SK-N-SH treated with all-trans-retinoic acid at 6 μM for 48 hours (cell line): ENCODE results near the gene DTX4.

Source experiments
- ARNTL ChIP-seq: fragments of 450-650 bp; formaldehyde crosslinking; IDR thresholded peaks from 2 replicates; pipeline ENCODE4 v1.5.0; 2020; ENCODE audit warnings: low read depth, mild to moderate bottlenecking, moderate library complexity, borderline replicate concordance
- BACH2 ChIP-seq: fragments of 250-450 bp; sonication (Bioruptor Pico); IDR thresholded peaks from 2 replicates; pipeline ENCODE4 v1.9.0; 2021; ENCODE audit warnings: mild to moderate bottlenecking, borderline replicate concordance
- CSDC2 ChIP-seq: fragments of 250-450 bp; sonication (Bioruptor Pico); IDR thresholded peaks from 2 replicates; pipeline ENCODE4 v1.5.0; 2020; ENCODE audit warnings: mild to moderate bottlenecking, moderate library complexity
- ESRRG ChIP-seq: fragments of 250-450 bp; sonication (Bioruptor Pico); IDR thresholded peaks from 2 replicates; pipeline ENCODE4 v1.6.1; 2021; ENCODE audit warnings: mild to moderate bottlenecking
- PPARA ChIP-seq: fragments of 250-450 bp; sonication (Bioruptor Pico); IDR thresholded peaks from 2 replicates; pipeline ENCODE4 v1.5.0; 2020; ENCODE audit warnings: mild to moderate bottlenecking, borderline replicate concordance
- RARB ChIP-seq: fragments of 250-450 bp; sonication (Bioruptor Pico); IDR thresholded peaks from 2 replicates; pipeline ENCODE4 v1.8.0; 2021; ENCODE audit warnings: mild to moderate bottlenecking, moderate library complexity
- ZFP30 ChIP-seq: fragments of 450-650 bp; formaldehyde crosslinking; IDR thresholded peaks from 2 replicates; pipeline ENCODE4 v1.5.0; 2022; ENCODE audit warnings: mild to moderate bottlenecking, moderate library complexity
- ZNF565 ChIP-seq: fragments of 450-650 bp; formaldehyde crosslinking; conservative IDR thresholded peaks from 2 replicates; pipeline ENCODE4 v1.5.0; 2020; ENCODE audit warnings: low read depth, mild to moderate bottlenecking, moderate library complexity
- ZNF8 ChIP-seq: fragments of 450-650 bp; formaldehyde crosslinking; IDR thresholded peaks from 2 replicates; pipeline ENCODE4 v1.5.0; 2020; ENCODE audit warnings: mild to moderate bottlenecking, moderate library complexity
- TF ChIP-seq, protein P1 (sequence below): fragments of 250-450 bp; sonication (Bioruptor Pico); IDR thresholded peaks from 2 replicates; pipeline ENCODE4 v1.8.0; 2020; ENCODE audit warnings: mild to moderate bottlenecking, moderate library complexity, borderline replicate concordance
- TF ChIP-seq, protein P2 (sequence below): fragments of 250-450 bp; sonication (Bioruptor Pico); IDR thresholded peaks from 2 replicates; pipeline ENCODE4 v1.5.1; 2020; ENCODE audit warnings: low read depth, mild to moderate bottlenecking, moderate library complexity
- TF ChIP-seq, protein P3 (sequence below): fragments of 250-450 bp; sonication (Bioruptor Pico); IDR thresholded peaks from 2 replicates; pipeline ENCODE4 v1.5.0; 2020; ENCODE audit warnings: mild to moderate bottlenecking, moderate library complexity

DNA sequence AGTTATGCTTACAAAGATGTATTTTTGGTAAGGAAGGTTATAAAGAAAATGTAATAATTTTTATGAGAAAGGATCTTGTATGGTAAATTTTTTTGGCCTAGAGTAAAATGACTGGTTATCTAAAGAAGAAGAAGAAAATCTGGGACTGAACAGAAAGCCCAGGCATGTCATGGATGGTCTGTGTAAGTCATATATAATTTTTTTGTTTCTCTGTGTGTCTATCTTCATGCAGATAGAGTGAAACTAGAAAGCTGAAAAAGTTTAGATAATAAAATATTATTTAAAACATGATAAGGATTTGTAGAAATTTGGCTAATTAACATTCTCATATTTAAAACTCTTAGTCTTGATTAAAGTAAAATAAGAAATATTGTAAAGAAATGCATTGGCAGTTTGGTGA is 68.4 kb downstream of the DTX4 start:
- TF ChIP-seq, protein P1, sequence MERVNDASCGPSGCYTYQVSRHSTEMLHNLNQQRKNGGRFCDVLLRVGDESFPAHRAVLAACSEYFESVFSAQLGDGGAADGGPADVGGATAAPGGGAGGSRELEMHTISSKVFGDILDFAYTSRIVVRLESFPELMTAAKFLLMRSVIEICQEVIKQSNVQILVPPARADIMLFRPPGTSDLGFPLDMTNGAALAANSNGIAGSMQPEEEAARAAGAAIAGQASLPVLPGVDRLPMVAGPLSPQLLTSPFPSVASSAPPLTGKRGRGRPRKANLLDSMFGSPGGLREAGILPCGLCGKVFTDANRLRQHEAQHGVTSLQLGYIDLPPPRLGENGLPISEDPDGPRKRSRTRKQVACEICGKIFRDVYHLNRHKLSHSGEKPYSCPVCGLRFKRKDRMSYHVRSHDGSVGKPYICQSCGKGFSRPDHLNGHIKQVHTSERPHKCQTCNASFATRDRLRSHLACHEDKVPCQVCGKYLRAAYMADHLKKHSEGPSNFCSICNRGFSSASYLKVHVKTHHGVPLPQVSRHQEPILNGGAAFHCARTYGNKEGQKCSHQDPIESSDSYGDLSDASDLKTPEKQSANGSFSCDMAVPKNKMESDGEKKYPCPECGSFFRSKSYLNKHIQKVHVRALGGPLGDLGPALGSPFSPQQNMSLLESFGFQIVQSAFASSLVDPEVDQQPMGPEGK (CRISPR knock-in tag) = no peak
- TF ChIP-seq, protein P2, sequence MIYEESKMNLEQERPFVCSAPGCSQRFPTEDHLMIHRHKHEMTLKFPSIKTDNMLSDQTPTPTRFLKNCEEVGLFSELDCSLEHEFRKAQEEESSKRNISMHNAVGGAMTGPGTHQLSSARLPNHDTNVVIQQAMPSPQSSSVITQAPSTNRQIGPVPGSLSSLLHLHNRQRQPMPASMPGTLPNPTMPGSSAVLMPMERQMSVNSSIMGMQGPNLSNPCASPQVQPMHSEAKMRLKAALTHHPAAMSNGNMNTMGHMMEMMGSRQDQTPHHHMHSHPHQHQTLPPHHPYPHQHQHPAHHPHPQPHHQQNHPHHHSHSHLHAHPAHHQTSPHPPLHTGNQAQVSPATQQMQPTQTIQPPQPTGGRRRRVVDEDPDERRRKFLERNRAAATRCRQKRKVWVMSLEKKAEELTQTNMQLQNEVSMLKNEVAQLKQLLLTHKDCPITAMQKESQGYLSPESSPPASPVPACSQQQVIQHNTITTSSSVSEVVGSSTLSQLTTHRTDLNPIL (CRISPR knock-in tag) = no peak
- TF ChIP-seq PPARA = no peak
- no peak for TF ChIP-seq ZFP30
- TF ChIP-seq BACH2 (CRISPR knock-in tag) = no peak
- no peak for TF ChIP-seq ARNTL (CRISPR knock-in tag)
- TF ChIP-seq, protein P3, sequence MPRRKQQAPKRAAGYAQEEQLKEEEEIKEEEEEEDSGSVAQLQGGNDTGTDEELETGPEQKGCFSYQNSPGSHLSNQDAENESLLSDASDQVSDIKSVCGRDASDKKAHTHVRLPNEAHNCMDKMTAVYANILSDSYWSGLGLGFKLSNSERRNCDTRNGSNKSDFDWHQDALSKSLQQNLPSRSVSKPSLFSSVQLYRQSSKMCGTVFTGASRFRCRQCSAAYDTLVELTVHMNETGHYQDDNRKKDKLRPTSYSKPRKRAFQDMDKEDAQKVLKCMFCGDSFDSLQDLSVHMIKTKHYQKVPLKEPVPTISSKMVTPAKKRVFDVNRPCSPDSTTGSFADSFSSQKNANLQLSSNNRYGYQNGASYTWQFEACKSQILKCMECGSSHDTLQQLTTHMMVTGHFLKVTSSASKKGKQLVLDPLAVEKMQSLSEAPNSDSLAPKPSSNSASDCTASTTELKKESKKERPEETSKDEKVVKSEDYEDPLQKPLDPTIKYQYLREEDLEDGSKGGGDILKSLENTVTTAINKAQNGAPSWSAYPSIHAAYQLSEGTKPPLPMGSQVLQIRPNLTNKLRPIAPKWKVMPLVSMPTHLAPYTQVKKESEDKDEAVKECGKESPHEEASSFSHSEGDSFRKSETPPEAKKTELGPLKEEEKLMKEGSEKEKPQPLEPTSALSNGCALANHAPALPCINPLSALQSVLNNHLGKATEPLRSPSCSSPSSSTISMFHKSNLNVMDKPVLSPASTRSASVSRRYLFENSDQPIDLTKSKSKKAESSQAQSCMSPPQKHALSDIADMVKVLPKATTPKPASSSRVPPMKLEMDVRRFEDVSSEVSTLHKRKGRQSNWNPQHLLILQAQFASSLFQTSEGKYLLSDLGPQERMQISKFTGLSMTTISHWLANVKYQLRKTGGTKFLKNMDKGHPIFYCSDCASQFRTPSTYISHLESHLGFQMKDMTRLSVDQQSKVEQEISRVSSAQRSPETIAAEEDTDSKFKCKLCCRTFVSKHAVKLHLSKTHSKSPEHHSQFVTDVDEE (CRISPR knock-in tag) = no peak
- no peak for TF ChIP-seq RARB (CRISPR knock-in tag)
- no peak for TF ChIP-seq ESRRG (CRISPR knock-in tag)
- TF ChIP-seq ZNF565 (CRISPR knock-in tag) = no peak
- TF ChIP-seq CSDC2 (CRISPR knock-in tag) = no peak
- no peak for TF ChIP-seq ZNF8
